K562 (cell line): ENCODE results near the gene NDUFAB1. TPM values are rescaled to one million over a fixed set of nuclear protein-coding genes. Genes with fewer than 3 reads are reported as not detected.

Experiments used
- BRD4 ChIP-seq: fragments of 200-600 bp; sonication (generic); IDR thresholded peaks from 2 replicates; pipeline ENCODE4 v1.6.1; 2017; ENCODE audit warnings: inconsistent platforms
- CREB1 ChIP-seq, 2 experiments: sonication (generic) in 1 of 2; formaldehyde crosslinking in 1 of 2; IDR thresholded peaks; 2 replicates each; pipeline versions ENCODE4 v1.6.1 to v1.8.0; 2012 to 2022; ENCODE audit warnings: inconsistent platforms in 1 of 2, mild to moderate bottlenecking in 1 of 2, missing genetic modification reagents in 1 of 2, moderate library complexity in 1 of 2
- FOXK2 ChIP-seq, 2 experiments: fragments of 450-650 bp; IDR thresholded peaks in 1 of 2; conservative IDR thresholded peaks in 1 of 2; 2 replicates each; pipeline ENCODE4 v1.6.1; 2016; ENCODE audit warnings: low read depth in 2 of 2, mild to moderate bottlenecking in 1 of 2
- GATAD2B ChIP-seq: fragments of 450-650 bp; IDR thresholded peaks from 2 replicates; pipeline ENCODE4 v1.6.1; 2017; ENCODE audit warnings: mild to moderate bottlenecking, borderline replicate concordance
- JUNB ChIP-seq: fragments of 450-650 bp; formaldehyde crosslinking; conservative IDR thresholded peaks from 2 replicates; pipeline ENCODE4 v1.4.0; 2020; ENCODE audit warnings: mild to moderate bottlenecking
- KDM2B ChIP-seq: fragments of 250-450 bp; sonication (Bioruptor Pico); IDR thresholded peaks from 2 replicates; pipeline ENCODE4 v1.8.0; 2021; ENCODE audit warnings: mild to moderate bottlenecking, moderate library complexity
- MAZ ChIP-seq, 2 experiments: fragments of 450-650 bp in 1 of 2; sonication (generic) in 1 of 2; formaldehyde crosslinking; IDR thresholded peaks in 1 of 2; conservative IDR thresholded peaks in 1 of 2; 2 replicates each; pipeline versions ENCODE4 v1.4.0 to v1.5.0; 2020; ENCODE audit warnings: mild to moderate bottlenecking in 1 of 2, missing genetic modification reagents in 1 of 2
- NFE2L1 ChIP-seq: fragments of 450-650 bp; IDR thresholded peaks from 2 replicates; pipeline ENCODE4 v1.6.1; 2016; ENCODE audit warnings: missing genetic modification characterization, low read depth, mild to moderate bottlenecking, missing compliant biosample characterization, moderate library complexity, borderline replicate concordance
- NR2C1 ChIP-seq, 2 experiments: fragments of 450-650 bp; IDR thresholded peaks; 2 replicates each; pipeline ENCODE4 v1.6.1; 2017; ENCODE audit warnings: mild to moderate bottlenecking in 2 of 2, antibody characterized with exemption in 1 of 2, inconsistent platforms in 1 of 2, missing compliant biosample characterization in 1 of 2, missing genetic modification characterization in 1 of 2
- OTX1 ChIP-seq: fragments of 450-650 bp; formaldehyde crosslinking; IDR thresholded peaks from 2 replicates; pipeline ENCODE4 v1.4.0; 2022; ENCODE audit warnings: mild to moderate bottlenecking
- PURB ChIP-seq: sonication (generic); formaldehyde crosslinking; IDR thresholded peaks from 2 replicates; pipeline ENCODE4 v1.9.0; 2021; ENCODE audit warnings: low read depth, mild to moderate bottlenecking, missing genetic modification reagents
- ZBTB17 ChIP-seq: fragments of 450-650 bp; formaldehyde crosslinking; IDR thresholded peaks from 2 replicates; pipeline ENCODE4 v1.4.0; 2020; ENCODE audit warnings: mild to moderate bottlenecking
- ZNF217 ChIP-seq: sonication (generic); formaldehyde crosslinking; IDR thresholded peaks from 2 replicates; pipeline ENCODE4 v1.8.0; 2022; ENCODE audit warnings: mild to moderate bottlenecking, missing genetic modification reagents
- ZNF24 ChIP-seq: fragments of 450-650 bp; IDR thresholded peaks from 2 replicates; pipeline ENCODE4 v1.6.1; 2016
- polyA plus RNA-seq, 8 experiments: library from polyadenylated mRNA; depleted of rRNA in 4 of 8; stranded (reverse) in 5 of 8; unstranded in 3 of 8; fragments of >200 nt; fragmentation: Nextera tagmentation in 2 of 8; fragmentation: Illumina TruSeq in 1 of 8; extraction: Ambion mirVana in 2 of 8; extraction: Trizol in 1 of 8; gene quantifications; 2 replicates each; pipeline versions ENCODE4 v1.2.1 to v1.2.3, GENCODE V29; 2011 to 2014; ENCODE audit warnings: inconsistent platforms in 1 of 8, missing spikeins in 1 of 8
- total RNA-seq, 7 experiments: library from RNA; depleted of rRNA in 6 of 7; stranded (reverse); fragments of >200 nt in 6 of 7; fragmentation: Illumina TruSeq in 2 of 7; extraction: Trizol in 2 of 7; gene quantifications; 2 replicates each; pipeline versions ENCODE4 v1.2.1 to v1.2.3, GENCODE V29; 2011 to 2021; ENCODE audit warnings: low replicate concordance in 1 of 7
- TF ChIP-seq, protein P1 (sequence below), 2 experiments: fragments of 450-650 bp; IDR thresholded peaks; 2 replicates each; pipeline ENCODE4 v1.6.1; 2016; ENCODE audit warnings: mild to moderate bottlenecking in 2 of 2, borderline replicate concordance in 1 of 2, low read depth in 1 of 2, moderate library complexity in 1 of 2

The NDUFAB1 gene
- total and polyA plus RNA-seq, 9 of the 15 experiments (the other 6 are each of a cell fraction or from before 2014, with no cell fraction given), result 123 to 481 (median 238) TPM

DNA sequence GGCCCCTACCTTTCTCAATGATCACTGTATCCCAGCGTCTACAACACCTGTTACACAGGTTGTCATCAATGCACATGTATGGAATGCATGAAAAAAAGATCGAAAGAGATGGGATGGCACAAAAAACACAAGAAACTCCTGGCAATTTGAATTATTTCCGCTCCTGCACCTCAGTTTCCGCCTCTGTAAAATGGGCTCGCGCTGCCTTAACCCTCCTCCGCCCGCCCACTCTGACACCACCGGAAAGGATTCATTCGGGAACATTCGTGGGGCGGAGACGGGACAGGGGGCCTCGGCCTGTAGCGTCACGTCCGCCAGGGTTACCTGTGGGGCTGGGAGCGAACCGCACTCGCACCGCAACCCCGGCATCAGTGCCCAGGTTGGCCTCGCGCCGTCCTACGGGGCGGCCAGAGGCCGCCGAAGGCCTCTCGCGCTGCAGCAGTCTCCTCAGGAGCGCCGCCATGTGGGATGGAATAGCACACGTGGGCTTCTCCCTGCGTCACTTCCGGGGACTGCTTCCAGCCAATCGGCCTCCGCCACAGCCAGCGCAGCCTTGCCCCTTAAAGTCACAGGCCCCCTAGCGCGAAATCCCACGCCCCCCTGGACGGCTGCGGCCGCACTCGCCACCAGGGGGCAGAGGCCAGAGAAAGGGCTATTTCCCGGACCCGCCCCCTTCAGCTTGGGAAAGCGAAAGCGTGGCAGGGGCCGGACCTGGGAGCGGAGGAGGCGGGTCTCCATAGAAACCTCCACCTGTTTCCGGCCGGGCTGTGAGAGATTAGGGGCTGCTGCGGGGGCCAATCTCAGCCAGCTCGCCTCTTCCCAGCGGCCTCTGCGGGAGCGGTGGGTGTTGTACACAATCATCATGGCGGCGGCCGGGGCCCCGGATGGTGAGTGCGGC, 39.0 kb downstream of the NDUFAB1 start, which contains the start of the genes EARS2 and UBFD1 (continued):
- TF ChIP-seq BRD4 (peak; percentile 49; the same call in 1 of the 2 replicates), KDM2B (no peak), NR2C1 (IDR thresholded peaks at IDR 0.05) (peak; percentile 87), NR2C1 (tag; IDR thresholded peaks at IDR 0.05) (peak; percentile 90), JUNB (CRISPR knock-in tag) (no peak), ZNF24 (peak; percentile 23; the same call in 1 of the 2 replicates), NFE2L1 (tag) (no peak), ZNF217 (CRISPR knock-in tag) (no peak), ZBTB17 (CRISPR knock-in tag) (0 out of 2 replicates have a peak, but pooled peaks have one; percentile 30), GATAD2B (0 out of 2 replicates have a peak, but pooled peaks have one; percentile 15), MAZ (CRISPR knock-in tag; conservative IDR thresholded peaks at IDR 0.05 in 1 of 2, IDR thresholded peaks at IDR 0.05 in 1 of 2) (peak; percentile 87 to 97), PURB (no peak), CREB1 (IDR thresholded peaks at IDR 0.05) (peak; percentile 88), CREB1 (CRISPR knock-in tag; IDR thresholded peaks at IDR 0.05) (peak; percentile 92), OTX1 (peak; percentile 70; the same call in 1 of the 2 replicates), FOXK2 (conservative IDR thresholded peaks at IDR 0.05 in 1 of 2, IDR thresholded peaks at IDR 0.05 in 1 of 2; ENCODE audit: low read depth in 2 of 2) (peak; percentile 79 to 87; a peak in 3 of 4 replicates)
- TF ChIP-seq, protein P1, sequence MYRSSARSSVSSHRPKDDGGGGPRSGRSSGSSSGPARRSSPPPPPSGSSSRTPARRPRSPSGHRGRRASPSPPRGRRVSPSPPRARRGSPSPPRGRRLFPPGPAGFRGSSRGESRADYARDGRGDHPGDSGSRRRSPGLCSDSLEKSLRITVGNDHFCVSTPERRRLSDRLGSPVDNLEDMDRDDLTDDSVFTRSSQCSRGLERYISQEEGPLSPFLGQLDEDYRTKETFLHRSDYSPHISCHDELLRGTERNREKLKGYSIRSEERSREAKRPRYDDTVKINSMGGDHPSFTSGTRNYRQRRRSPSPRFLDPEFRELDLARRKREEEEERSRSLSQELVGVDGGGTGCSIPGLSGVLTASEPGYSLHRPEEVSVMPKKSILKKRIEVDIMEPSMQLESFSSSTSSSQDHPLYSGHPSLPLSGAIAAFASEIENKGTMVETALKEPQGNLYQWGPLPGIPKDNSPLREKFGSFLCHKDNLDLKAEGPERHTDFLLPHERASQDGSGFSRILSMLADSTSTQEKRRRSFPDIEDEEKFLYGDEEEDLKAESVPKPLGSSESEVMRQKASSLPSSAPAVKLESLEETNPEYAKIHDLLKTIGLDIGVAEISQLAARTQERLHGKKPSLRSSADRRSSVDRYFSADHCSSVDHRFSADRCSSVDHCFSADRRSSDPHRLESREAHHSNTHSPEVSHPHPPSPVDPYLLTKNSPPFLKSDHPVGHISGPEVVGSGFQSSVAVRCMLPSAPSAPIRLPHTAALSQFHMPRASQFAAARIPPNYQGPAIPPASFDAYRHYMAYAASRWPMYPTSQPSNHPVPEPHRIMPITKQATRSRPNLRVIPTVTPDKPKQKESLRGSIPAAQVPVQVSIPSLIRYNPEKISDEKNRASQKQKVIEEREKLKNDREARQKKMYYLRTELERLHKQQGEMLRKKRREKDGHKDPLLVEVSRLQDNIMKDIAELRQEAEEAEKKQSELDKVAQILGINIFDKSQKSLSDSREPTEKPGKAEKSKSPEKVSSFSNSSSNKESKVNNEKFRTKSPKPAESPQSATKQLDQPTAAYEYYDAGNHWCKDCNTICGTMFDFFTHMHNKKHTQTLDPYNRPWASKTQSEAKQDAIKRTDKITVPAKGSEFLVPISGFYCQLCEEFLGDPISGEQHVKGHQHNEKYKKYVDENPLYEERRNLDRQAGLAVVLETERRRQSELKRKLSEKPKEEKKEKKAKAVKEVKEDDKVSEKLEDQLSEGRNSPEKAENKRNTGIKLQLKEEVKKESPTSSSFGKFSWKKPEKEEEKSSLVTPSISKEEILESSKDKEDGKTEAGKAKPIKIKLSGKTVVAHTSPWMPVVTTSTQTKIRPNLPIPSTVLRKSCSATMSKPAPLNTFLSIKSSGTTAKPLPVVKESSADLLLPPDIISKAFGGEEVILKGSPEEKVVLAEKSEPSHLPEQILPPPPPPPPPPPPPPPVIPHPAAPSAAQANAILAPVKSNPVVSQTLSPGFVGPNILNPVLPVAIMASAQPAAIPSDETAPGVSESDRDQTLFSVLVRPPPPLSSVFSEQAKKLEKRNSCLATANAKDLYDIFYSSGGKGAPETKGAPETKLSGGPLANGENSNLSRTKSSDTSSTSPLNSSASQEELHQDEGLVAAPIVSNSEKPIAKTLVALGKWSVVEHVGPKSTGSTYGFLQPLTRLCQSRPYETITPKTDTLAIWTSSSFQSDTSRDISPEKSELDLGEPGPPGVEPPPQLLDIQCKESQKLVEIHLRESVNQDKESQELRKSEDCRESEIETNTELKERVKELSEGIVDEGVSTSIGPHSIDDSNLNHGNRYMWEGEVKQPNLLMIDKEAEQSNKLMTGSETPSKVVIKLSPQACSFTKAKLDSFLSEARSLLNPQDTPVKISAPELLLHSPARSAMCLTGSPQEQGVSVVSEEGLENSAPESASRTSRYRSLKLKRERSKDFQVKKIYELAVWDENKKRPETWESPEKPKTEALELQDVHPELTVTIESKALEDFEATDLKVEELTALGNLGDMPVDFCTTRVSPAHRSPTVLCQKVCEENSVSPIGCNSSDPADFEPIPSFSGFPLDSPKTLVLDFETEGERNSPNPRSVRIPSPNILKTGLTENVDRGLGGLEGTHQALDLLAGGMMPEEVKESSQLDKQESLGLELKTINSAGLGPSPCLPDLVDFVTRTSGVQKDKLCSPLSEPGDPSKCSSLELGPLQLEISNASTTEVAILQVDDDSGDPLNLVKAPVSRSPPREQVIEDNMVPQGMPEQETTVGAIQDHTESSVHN (IDR thresholded peaks at IDR 0.05; ENCODE audit: borderline replicate concordance in 1 of 2, low read depth in 1 of 2), result peak in 1 of 2 experiments; percentile 61; a peak in 1 of 4 replicates
